NT2/D1 (cell line): ENCODE data around the gene RNASEH2C.
"Not testable (repeated sequence)": the region's sequence is repeated elsewhere in the genome, so short reads cannot be mapped to it uniquely, and the experiment has no call there.

Source experiments
- DNase-seq: peaks from one replicate; pipeline ENCODE4 v3.0.0-alpha.2; 2011; ENCODE audit warnings: low read depth, low spot score
- H3K27me3 ChIP-seq: 2 replicates; pipeline ENCODE4 v1.6.0; 2011; ENCODE audit warnings: mild to moderate bottlenecking; ENCODE audit not compliant: insufficient read length, insufficient read depth
- H3K36me3 ChIP-seq: 2 replicates; pipeline ENCODE4 v1.6.1; 2011; ENCODE audit warnings: mild to moderate bottlenecking, low read length, mixed read lengths; ENCODE audit not compliant: insufficient read depth, insufficient read length
- H3K4me1 ChIP-seq: 2 replicates; pipeline ENCODE4 v1.5.1; 2011; ENCODE audit not compliant: insufficient read depth, insufficient read length
- H3K4me3 ChIP-seq: 2 replicates; pipeline ENCODE4 v1.5.1; 2011; ENCODE audit warnings: low read depth; ENCODE audit not compliant: insufficient read length
- H3K9ac ChIP-seq: 2 replicates; pipeline ENCODE4 v1.6.0; 2011; ENCODE audit warnings: low read depth; ENCODE audit not compliant: insufficient read length
- H3K9me3 ChIP-seq: 2 replicates; pipeline ENCODE4 v1.5.1; 2011; ENCODE audit warnings: mild to moderate bottlenecking, low read length; ENCODE audit not compliant: insufficient read depth
- SUZ12 ChIP-seq: IDR thresholded peaks from 2 replicates; pipeline ENCODE4 v1.6.1; 2011; ENCODE audit not compliant: insufficient read length, insufficient read depth; ENCODE audit errors: extremely low read depth
- YY1 ChIP-seq: IDR thresholded peaks from 2 replicates; pipeline ENCODE4 v1.6.1; 2011; ENCODE audit not compliant: insufficient read length, insufficient read depth
- ZNF274 ChIP-seq: IDR thresholded peaks from 2 replicates; pipeline ENCODE4 v1.6.1; 2011; ENCODE audit warnings: mild to moderate bottlenecking, low read depth, low read length

Gene RNASEH2C

GRCh38 chr11:65698205-65698604, 22.4 kb downstream of the RNASEH2C start:
- Histone ChIP-seq H3K9me3 (peaks cover 8% of the 10 kb centered on the region), H3K4me1 (no peaks in the 10 kb centered on the region), H3K27me3 (no peaks in the 10 kb centered on the region), H3K36me3 (no peaks in the 10 kb centered on the region), H3K9ac (no peak overlapping the region), H3K4me3 (no peak overlapping the region)
- TF ChIP-seq SUZ12 (no peak), YY1 (no peak), ZNF274 (no peak)
- DNase-seq = no peak

DNA sequence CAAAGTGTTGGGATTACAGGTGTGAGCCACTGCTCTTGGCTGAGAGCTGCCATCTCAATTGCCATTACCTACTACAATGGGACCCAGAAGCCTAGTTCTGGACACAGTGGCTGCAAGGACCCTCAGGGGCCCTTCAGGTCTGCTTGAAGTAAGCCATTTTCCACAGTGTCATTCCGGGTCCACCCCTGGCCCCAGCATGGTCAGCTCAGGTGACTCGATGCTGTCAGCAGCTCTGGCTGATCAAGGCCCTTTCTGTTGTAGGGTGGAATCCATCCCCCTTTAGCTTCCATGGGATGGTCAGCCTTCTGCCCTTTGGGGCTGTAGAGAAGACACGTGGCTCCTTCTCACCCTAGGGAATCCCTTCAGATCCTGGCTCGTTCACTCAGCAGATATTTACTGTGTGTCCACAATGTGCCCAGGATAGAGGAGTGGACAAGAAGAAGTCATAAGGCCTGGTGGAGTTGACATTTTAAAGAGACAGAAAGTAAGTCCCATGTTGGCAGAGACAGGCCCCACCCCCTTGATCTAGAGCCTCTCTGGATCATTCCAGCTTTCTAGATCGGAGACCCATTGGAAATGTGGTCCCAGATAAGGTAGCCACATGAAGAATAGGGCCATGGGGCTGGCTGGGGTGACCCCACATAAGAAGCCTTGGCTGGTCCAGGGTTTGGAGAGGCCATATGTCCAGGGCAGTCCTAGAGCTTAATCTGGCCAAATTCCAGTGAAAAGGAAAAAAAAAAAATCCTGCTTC, 23.6 kb downstream of the RNASEH2C start:
- no peaks in the 10 kb centered on the region for H3K4me1 ChIP-seq
- peaks cover 8% of the 10 kb centered on the region for H3K9me3 ChIP-seq
- TF ChIP-seq YY1 (no peak), SUZ12 (no peak), ZNF274 (no peak)
- H3K36me3 ChIP-seq = no peaks in the 10 kb centered on the region
- DNase-seq = no peak
- H3K27me3 ChIP-seq = no peaks in the 10 kb centered on the region
- H3K9ac ChIP-seq = no peak overlapping the region
- no peak overlapping the region for H3K4me3 ChIP-seq

DNA sequence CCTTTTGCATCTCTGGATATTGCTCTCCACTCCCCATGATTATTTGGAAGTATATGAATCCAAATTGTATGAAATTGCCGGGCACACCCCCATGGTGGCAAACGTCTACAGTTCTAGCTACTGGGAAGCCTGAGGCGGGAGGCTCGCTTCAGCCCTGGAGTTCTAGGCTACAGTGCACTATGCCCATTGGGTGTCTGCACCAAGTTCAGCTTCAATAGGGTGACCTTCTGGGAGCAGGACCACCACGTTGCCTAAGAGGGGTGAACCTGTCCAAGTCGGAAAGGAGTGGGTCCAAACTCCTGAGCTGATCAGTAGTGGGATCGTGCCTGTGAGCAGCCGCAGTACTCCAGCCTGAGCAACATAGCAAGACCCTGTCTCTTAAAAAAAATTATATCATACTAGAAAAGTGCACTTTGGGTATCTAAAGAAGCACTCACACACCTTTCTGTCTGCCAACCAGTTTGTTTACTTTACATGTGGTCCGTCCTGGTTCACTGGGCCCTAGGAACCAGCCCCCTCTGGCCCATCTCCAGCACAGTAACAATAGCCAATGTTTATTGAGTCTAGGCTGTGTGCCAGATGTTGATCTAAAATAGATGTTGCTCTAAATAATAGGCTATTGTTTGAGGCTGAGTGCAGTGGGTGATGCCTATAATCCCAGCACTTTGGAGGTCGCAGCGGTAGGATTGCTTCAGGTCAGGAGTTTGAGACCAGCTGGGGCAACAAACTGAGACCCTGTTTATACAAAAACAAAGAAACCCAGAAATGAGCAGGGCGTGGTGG, 24.9 kb downstream of the RNASEH2C start:
- Histone ChIP-seq H3K9ac (no peak overlapping the region), H3K4me1 (no peaks in the 10 kb centered on the region), H3K9me3 (peaks cover 7% of the 10 kb centered on the region), H3K4me3 (no peak overlapping the region), H3K27me3 (no peaks in the 10 kb centered on the region), H3K36me3 (no peaks in the 10 kb centered on the region)
- DNase-seq = no peak
- TF ChIP-seq YY1 = no peak
- no peak for TF ChIP-seq ZNF274
- TF ChIP-seq SUZ12 = no peak

GRCh38 chr11:65692367-65692766, 28.2 kb downstream of the RNASEH2C start:
- Histone ChIP-seq H3K4me3 (no peak overlapping the region), H3K9ac (no peak overlapping the region), H3K4me1 (no peaks in the 10 kb centered on the region), H3K36me3 (no peaks in the 10 kb centered on the region), H3K9me3 (no peaks in the 10 kb centered on the region), H3K27me3 (no peaks in the 10 kb centered on the region)
- no peak for DNase-seq
- TF ChIP-seq SUZ12 (no peak), YY1 (no peak), ZNF274 (no peak)

GRCh38 chr11:65691847-65692246, 28.8 kb downstream of the RNASEH2C start:
- H3K9ac ChIP-seq, H3K4me3 ChIP-seq, H3K27me3 ChIP-seq, DNase-seq, H3K36me3 ChIP-seq, H3K4me1 ChIP-seq, H3K9me3 ChIP-seq: not testable (repeated sequence)

DNA sequence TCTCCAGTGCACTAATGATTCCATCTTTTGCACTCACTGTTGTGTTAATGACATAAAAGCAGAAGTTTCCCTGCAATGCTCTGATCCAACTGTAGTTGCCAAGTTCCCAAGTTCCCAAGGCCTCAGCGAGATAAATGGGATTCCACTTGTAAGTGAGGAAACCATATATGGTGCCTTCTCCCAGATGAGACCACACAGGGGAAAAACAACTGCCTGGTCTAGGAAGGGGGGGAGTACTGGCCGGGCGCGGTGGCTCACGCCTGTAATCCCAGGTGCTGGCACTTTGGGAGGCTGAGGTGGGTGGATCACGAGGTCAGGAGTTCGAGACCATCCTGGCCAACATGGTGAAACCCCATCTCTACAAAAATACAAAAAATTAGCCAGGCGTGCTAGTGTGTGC, 34.6 kb downstream of the RNASEH2C start:
- Histone ChIP-seq H3K4me3 (no peak overlapping the region), H3K9me3 (no peaks in the 10 kb centered on the region), H3K36me3 (no peaks in the 10 kb centered on the region), H3K4me1 (no peaks in the 10 kb centered on the region), H3K27me3 (no peaks in the 10 kb centered on the region), H3K9ac (no peak overlapping the region)
- TF ChIP-seq YY1 = no peak
- no peak for TF ChIP-seq ZNF274
- TF ChIP-seq SUZ12 = no peak
- DNase-seq = no peak

DNA sequence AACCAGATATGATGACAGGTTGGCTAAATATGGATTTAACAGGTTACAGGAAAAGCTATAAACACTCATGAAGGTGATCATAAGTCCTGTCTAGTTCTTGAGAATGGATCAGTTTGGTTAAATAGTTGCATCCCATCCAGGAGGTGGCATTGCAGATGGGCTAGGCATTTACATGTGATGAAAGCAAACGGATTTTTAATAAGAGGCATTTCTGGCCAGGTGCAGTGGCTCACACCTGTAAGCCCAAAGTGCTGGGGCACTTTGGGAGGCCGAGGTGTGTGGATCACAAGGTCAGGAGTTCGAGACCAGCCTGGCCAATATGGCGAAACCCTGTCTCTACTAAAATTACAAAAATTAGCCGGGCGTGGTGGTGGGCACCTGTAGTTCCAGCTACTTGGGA, 37.1 kb downstream of the RNASEH2C start:
- not testable (repeated sequence) for DNase-seq, H3K4me3 ChIP-seq, H3K9me3 ChIP-seq, H3K27me3 ChIP-seq, H3K36me3 ChIP-seq, H3K4me1 ChIP-seq, H3K9ac ChIP-seq
